Measurements from ENCODE around the gene HIBADH. TPM values are rescaled to one million over a fixed set of nuclear protein-coding genes. Genes with fewer than 3 reads are reported as not detected.

HIBADH gene
- total and polyA plus RNA-seq, 2 donors (not counting 3 experiments of a cell fraction or from before 2014, with no cell fraction given) = 22.6 to 30.5 TPM

- Histone ChIP-seq H3K27me3 (ENCODE audit: control insufficient read depth in 2 of 2, insufficient read depth in 2 of 2, low read length in 2 of 2) (no peaks in the 10 kb centered on the region), H3K9me3 (replicated peaks; ENCODE audit: control insufficient read depth, insufficient read depth, low read length) (no peaks in the 10 kb centered on the region), H2AFZ (ENCODE audit: low read depth, low read length) (no peak overlapping the region), H3K36me3 (ENCODE audit: control insufficient read depth in 2 of 2, extremely low read depth in 1 of 2, insufficient read depth in 2 of 2, low read length in 2 of 2) (no peaks in the 10 kb centered on the region), H3K27ac (ENCODE audit: insufficient read depth, low read depth, low read length) (no peak overlapping the region), H4K20me1 (replicated peaks; ENCODE audit: control insufficient read depth, extremely low read depth, insufficient read depth, low read length) (no peaks in the 10 kb centered on the region), H3K4me2 (ENCODE audit: insufficient read depth, low read length) (no peak overlapping the region), H3K79me2 (ENCODE audit: control insufficient read depth, insufficient read depth, low read length) (no peaks in the 10 kb centered on the region), H3K4me3 (replicated peaks in 1 of 3; ENCODE audit: insufficient read depth in 1 of 3, low read depth in 1 of 3, low read length in 3 of 3) (no peak overlapping the region), H3K9me1 (replicated peaks; ENCODE audit: control insufficient read depth, extremely low read depth, insufficient read depth, low read length) (no peaks in the 10 kb centered on the region), H3K4me1 (ENCODE audit: control insufficient read depth, extremely low read depth, insufficient read depth, low read length) (no peaks in the 10 kb centered on the region), H3K9ac (replicated peaks; ENCODE audit: extremely low read depth, insufficient read depth, low read length) (no peak overlapping the region)
- ChIA-PET CTCF (interaction anchor here (1.0 to 2.9 kb wide), 2 partner anchors 58 to 75 kb away, joined by 3 to 8 read pairs; no protein-coding TSS in a partner anchor), POLR2A (no interaction called here)
- DNase-seq (ENCODE audit: low read depth, low spot score) (no peak), FAIRE-seq (no peak)
- dilution Hi-C loops (cut with MboI; ENCODE audit: extremely low pct_ligation_motif_present, low sequenced_read_pairs) (no loop called here), intact Hi-C loops (cut with micrococcal nuclease) (no loop called here)
- no TSS peak for BruUV-seq (replicated peaks)
- TF ChIP-seq, protein P1, sequence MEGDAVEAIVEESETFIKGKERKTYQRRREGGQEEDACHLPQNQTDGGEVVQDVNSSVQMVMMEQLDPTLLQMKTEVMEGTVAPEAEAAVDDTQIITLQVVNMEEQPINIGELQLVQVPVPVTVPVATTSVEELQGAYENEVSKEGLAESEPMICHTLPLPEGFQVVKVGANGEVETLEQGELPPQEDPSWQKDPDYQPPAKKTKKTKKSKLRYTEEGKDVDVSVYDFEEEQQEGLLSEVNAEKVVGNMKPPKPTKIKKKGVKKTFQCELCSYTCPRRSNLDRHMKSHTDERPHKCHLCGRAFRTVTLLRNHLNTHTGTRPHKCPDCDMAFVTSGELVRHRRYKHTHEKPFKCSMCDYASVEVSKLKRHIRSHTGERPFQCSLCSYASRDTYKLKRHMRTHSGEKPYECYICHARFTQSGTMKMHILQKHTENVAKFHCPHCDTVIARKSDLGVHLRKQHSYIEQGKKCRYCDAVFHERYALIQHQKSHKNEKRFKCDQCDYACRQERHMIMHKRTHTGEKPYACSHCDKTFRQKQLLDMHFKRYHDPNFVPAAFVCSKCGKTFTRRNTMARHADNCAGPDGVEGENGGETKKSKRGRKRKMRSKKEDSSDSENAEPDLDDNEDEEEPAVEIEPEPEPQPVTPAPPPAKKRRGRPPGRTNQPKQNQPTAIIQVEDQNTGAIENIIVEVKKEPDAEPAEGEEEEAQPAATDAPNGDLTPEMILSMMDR (IDR thresholded peaks at IDR 0.05; ENCODE audit: extremely low read depth in 1 of 2, insufficient read depth in 1 of 2, low read depth in 1 of 2, low read length in 2 of 2) = no peak
- no peak for TF ChIP-seq POLR2AphosphoS5 (IDR thresholded peaks at IDR 0.05; ENCODE audit: insufficient read depth, low read depth, low read length)
- TF ChIP-seq JUN (IDR thresholded peaks at IDR 0.05; ENCODE audit: borderline replicate concordance, insufficient read depth, insufficient read length, low read depth) = no peak
- no peak for TF ChIP-seq POLR2A (IDR thresholded peaks at IDR 0.05; ENCODE audit: low read depth, low read length)
Observed at GRCh38 chr7:27699751-27700150, 37.1 kb upstream of the HIBADH start.

GRCh38 chr7:27697861-27698430, 35.3 kb upstream of the HIBADH start:
- H3K9me3 ChIP-seq (replicated peaks; ENCODE audit: control insufficient read depth, insufficient read depth, low read length) = no peaks in the 10 kb centered on the region
- POLR2A ChIA-PET = no interaction called here
- no peaks in the 10 kb centered on the region for H3K4me1 ChIP-seq (ENCODE audit: control insufficient read depth, extremely low read depth, insufficient read depth, low read length)
- no TSS peak for BruUV-seq (replicated peaks)
- no peaks in the 10 kb centered on the region for H3K27me3 ChIP-seq (ENCODE audit: control insufficient read depth in 2 of 2, insufficient read depth in 2 of 2, low read length in 2 of 2)
- no peaks in the 10 kb centered on the region for H4K20me1 ChIP-seq (replicated peaks; ENCODE audit: control insufficient read depth, extremely low read depth, insufficient read depth, low read length)
- FAIRE-seq (no peak), DNase-seq (ENCODE audit: low read depth, low spot score) (peak; percentile 11)
- H3K79me2 ChIP-seq (ENCODE audit: control insufficient read depth, insufficient read depth, low read length) = no peaks in the 10 kb centered on the region
- intact Hi-C loops (cut with micrococcal nuclease) = no loop called here
- H3K9me1 ChIP-seq (replicated peaks; ENCODE audit: control insufficient read depth, extremely low read depth, insufficient read depth, low read length) = no peaks in the 10 kb centered on the region
- no peak overlapping the region for H3K27ac ChIP-seq (ENCODE audit: insufficient read depth, low read depth, low read length)
- H3K4me3 ChIP-seq (replicated peaks in 1 of 3; ENCODE audit: insufficient read depth in 1 of 3, low read depth in 1 of 3, low read length in 3 of 3) = no peak overlapping the region
- CTCF ChIA-PET = interaction anchor here (1.0 to 3.0 kb wide), 3 partner anchors 17 to 47 kb away, joined by 3 to 8 read pairs (median 5); no protein-coding TSS in a partner anchor
- no peak overlapping the region for H3K9ac ChIP-seq (replicated peaks; ENCODE audit: extremely low read depth, insufficient read depth, low read length)
- dilution Hi-C loops (cut with MboI; ENCODE audit: extremely low pct_ligation_motif_present, low sequenced_read_pairs) = no loop called here
- H3K36me3 ChIP-seq (ENCODE audit: control insufficient read depth in 2 of 2, extremely low read depth in 1 of 2, insufficient read depth in 2 of 2, low read length in 2 of 2) = no peaks in the 10 kb centered on the region
- no peak for TF ChIP-seq MAX (IDR thresholded peaks at IDR 0.05; ENCODE audit: insufficient read depth, insufficient read length)
- TF ChIP-seq EZH2 (IDR thresholded peaks at IDR 0.05; ENCODE audit: borderline replicate concordance, low read depth, low read length, severe bottlenecking) = no peak
- TF ChIP-seq POLR2A (IDR thresholded peaks at IDR 0.05; ENCODE audit: low read depth, low read length) = no peak
- TF ChIP-seq FOS (IDR thresholded peaks at IDR 0.05; ENCODE audit: borderline replicate concordance, insufficient read depth, low read length) = no peak
- TF ChIP-seq MYC (IDR thresholded peaks at IDR 0.05; ENCODE audit: low read depth, low read length) = no peak
- no peak for TF ChIP-seq GATA2 (IDR thresholded peaks at IDR 0.05; ENCODE audit: insufficient read depth, insufficient read length, low read depth, low read length)
- no peak for TF ChIP-seq POLR2AphosphoS5 (IDR thresholded peaks at IDR 0.05; ENCODE audit: insufficient read depth, low read depth, low read length)
- TF ChIP-seq JUN (IDR thresholded peaks at IDR 0.05; ENCODE audit: borderline replicate concordance, insufficient read depth, insufficient read length, low read depth) = no peak
- TF ChIP-seq, protein P1 (IDR thresholded peaks at IDR 0.05; ENCODE audit: extremely low read depth in 1 of 2, insufficient read depth in 1 of 2, low read depth in 1 of 2, low read length in 2 of 2) = no peak
- H2AFZ ChIP-seq (ENCODE audit: low read depth, low read length) = peak overlapping the region; percentile 50
- no peak overlapping the region for H3K4me2 ChIP-seq (ENCODE audit: insufficient read depth, low read length)

All from endothelial cell of umbilical vein (primary cell).